SK-N-SH (cell line): ENCODE measurements around the gene F2RL3. TPM values are rescaled to one million over a fixed set of nuclear protein-coding genes. Genes with fewer than 3 reads are reported as not detected.

ENCODE experiments used
- CTCF ChIA-PET: fragments of 300-600, 350-600 bp; formaldehyde crosslinking; extraction: SDS; loops from one replicate; lab custom pipeline; 2021; lab: Yijun Ruan, JAX
- POLR2A ChIA-PET: fragments of 350-600 bp; sonication (Branson Sonifier 250); formaldehyde crosslinking; extraction: SDS; loops from one replicate; lab custom pipeline; 2020; ENCODE audit warnings: antibody characterized with exemption, inconsistent platforms; lab: Yijun Ruan, JAX
- DNase-seq: peaks from one replicate; pipeline ENCODE4 v3.0.0; 2012
- H2AFZ ChIP-seq: fragments of 200-600 bp; sonication (generic); 2 replicates; pipeline ENCODE4 v1.8.1; 2016; ENCODE audit warnings: antibody characterized with exemption, mild to moderate bottlenecking, low read depth
- H3F3A ChIP-seq: fragments of 200-600 bp; sonication (generic); replicated peaks from 2 replicates; pipeline ENCODE3; 2016; ENCODE audit warnings: antibody characterized with exemption, mild to moderate bottlenecking; ENCODE audit not compliant: insufficient read depth
- H3K27ac ChIP-seq, 2 experiments: fragments of 200-500 bp in 1 of 2; fragments of 200-600 bp in 1 of 2; sonication (Bioruptor generic) in 1 of 2; sonication (generic), shearing (Covaris generic) in 1 of 2; 2 replicates each; pipeline versions ENCODE4 v1.5.1 to v1.6.1; 2014 to 2016; ENCODE audit warnings: low read depth in 2 of 2, inconsistent platforms in 1 of 2, low read length in 1 of 2, mild to moderate bottlenecking in 1 of 2, mixed read lengths in 1 of 2
- H3K27me3 ChIP-seq: fragments of 200-600 bp; sonication (generic), shearing (Covaris generic); 2 replicates; pipeline ENCODE4 v1.6.1; 2016; ENCODE audit warnings: mixed run types; ENCODE audit not compliant: insufficient read depth
- H3K36me3 ChIP-seq, 2 experiments: fragments of 200-500 bp in 1 of 2; fragments of 200-600 bp in 1 of 2; sonication (Bioruptor generic) in 1 of 2; sonication (generic) in 1 of 2; replicated peaks in 1 of 2; 2 replicates each; pipeline versions ENCODE3 to v1.5.1; 2014 to 2016; ENCODE audit warnings: low read length in 1 of 2, mild to moderate bottlenecking in 1 of 2; ENCODE audit not compliant: insufficient read depth in 2 of 2, control insufficient read depth in 1 of 2
- H3K4me1 ChIP-seq, 2 experiments: fragments of 200-500 bp in 1 of 2; fragments of 200-600 bp in 1 of 2; sonication (Bioruptor generic) in 1 of 2; sonication (generic), shearing (Covaris generic) in 1 of 2; 2 replicates each; pipeline versions ENCODE4 v1.5.1 to v1.6.1; 2014 to 2016; ENCODE audit warnings: low read depth in 1 of 2, low read length in 1 of 2, mixed run types in 1 of 2; ENCODE audit not compliant: insufficient read depth in 2 of 2, control insufficient read depth in 1 of 2
- H3K4me2 ChIP-seq: fragments of 200-600 bp; sonication (generic), shearing (Covaris generic); 2 replicates; pipeline ENCODE4 v1.6.1; 2017; ENCODE audit warnings: mixed run types
- H3K4me3 ChIP-seq, 2 experiments: fragments of 200-500 bp in 1 of 2; fragments of 200-600 bp in 1 of 2; sonication (Bioruptor generic) in 1 of 2; sonication (generic), shearing (Covaris generic) in 1 of 2; 2 replicates each; pipeline versions ENCODE4 v1.5.1 to v1.8.1; 2014 to 2016; ENCODE audit warnings: low read depth in 2 of 2, inconsistent platforms in 1 of 2, low read length in 1 of 2, mild to moderate bottlenecking in 1 of 2, mixed read lengths in 1 of 2, moderate library complexity in 1 of 2
- H3K79me2 ChIP-seq: fragments of 200-600 bp; sonication (generic); 2 replicates; pipeline ENCODE4 v1.8.1; 2017; ENCODE audit warnings: mild to moderate bottlenecking; ENCODE audit not compliant: insufficient read depth
- H3K9ac ChIP-seq: fragments of 200-600 bp; sonication (generic); 2 replicates; pipeline ENCODE4 v1.6.1; 2017; ENCODE audit warnings: mixed run types
- H3K9me2 ChIP-seq: fragments of 200-600 bp; sonication (generic); 2 replicates; pipeline ENCODE4 v1.6.1; 2017; ENCODE audit warnings: mixed run types
- H3K9me3 ChIP-seq: fragments of 200-600 bp; sonication (generic); 2 replicates; pipeline ENCODE4 v1.6.1; 2017; ENCODE audit warnings: mixed run types, mild to moderate bottlenecking, moderate library complexity
- H4K20me1 ChIP-seq: fragments of 200-600 bp; sonication (generic); 2 replicates; pipeline ENCODE4 v1.6.1; 2017; ENCODE audit warnings: mild to moderate bottlenecking, mixed run types; ENCODE audit not compliant: insufficient read depth
- EP300 ChIP-seq, 2 experiments: IDR thresholded peaks; 2 replicates each; pipeline versions ENCODE4 v1.4.0 to v1.6.1; 2012; ENCODE audit warnings: borderline replicate concordance in 1 of 2, low read depth in 1 of 2, low read length in 1 of 2
- EZH2phosphoT487 ChIP-seq: fragments of 200-600 bp; sonication (generic); IDR thresholded peaks from 2 replicates; pipeline ENCODE4 v1.6.1; 2017; ENCODE audit warnings: low read depth, mixed run types, mild to moderate bottlenecking, antibody characterized with exemption, moderate library complexity, borderline replicate concordance
- FOXJ3 ChIP-seq: sonication (generic); formaldehyde crosslinking; IDR thresholded peaks from 2 replicates; pipeline ENCODE4 v1.5.1; 2020; ENCODE audit warnings: mild to moderate bottlenecking, missing genetic modification reagents
- FOXM1 ChIP-seq: IDR thresholded peaks from 2 replicates; pipeline ENCODE4 v1.4.0; 2012; ENCODE audit warnings: low read depth, mild to moderate bottlenecking
- GABPA ChIP-seq: IDR thresholded peaks from 2 replicates; pipeline ENCODE4 v1.4.0; 2012; ENCODE audit warnings: low read depth, mild to moderate bottlenecking
- JUND ChIP-seq: IDR thresholded peaks from 2 replicates; pipeline ENCODE4 v1.4.0; 2012
- RCOR1 ChIP-seq: fragments of 150-350 bp; IDR thresholded peaks from 2 replicates; pipeline ENCODE4 v1.6.1; 2017; ENCODE audit warnings: antibody characterized with exemption, low read length
- SMC3 ChIP-seq: IDR thresholded peaks from 2 replicates; pipeline ENCODE4 v1.6.1; 2012; ENCODE audit warnings: low read depth, low read length, improper control_type of control experiment
- TAF1 ChIP-seq: IDR thresholded peaks from 2 replicates; pipeline ENCODE4 v1.6.1; 2012; ENCODE audit warnings: low read depth, mild to moderate bottlenecking, low read length, moderate library complexity, borderline replicate concordance
- TEAD4 ChIP-seq: IDR thresholded peaks from 2 replicates; pipeline ENCODE4 v1.4.0; 2012; ENCODE audit warnings: mild to moderate bottlenecking, borderline replicate concordance; ENCODE audit not compliant: insufficient read depth
- USF2 ChIP-seq: fragments of 150-350 bp; IDR thresholded peaks from 2 replicates; pipeline ENCODE4 v1.6.1; 2017; ENCODE audit warnings: antibody characterized with exemption, low read length, low read depth, borderline replicate concordance
- YY1 ChIP-seq: IDR thresholded peaks from 2 replicates; pipeline ENCODE4 v1.4.0; 2012; ENCODE audit warnings: low read depth, mild to moderate bottlenecking
- ZBTB33 ChIP-seq: IDR thresholded peaks from 2 replicates; pipeline ENCODE4 v1.4.0; 2012; ENCODE audit warnings: low read depth, borderline replicate concordance
- WGBS: methylation state at CpG from one replicate; pipeline ENCODE4 v1.1.6; 2017; ENCODE audit warnings: low lambda C conversion rate; 5-methylcytosine and 5-hydroxymethylcytosine counted together
- polyA plus RNA-seq, 3 experiments: library from polyadenylated mRNA; depleted of rRNA; stranded (reverse); fragments of >200 nt; gene quantifications; 2 replicates each; pipeline ENCODE4 v1.2.3, GENCODE V29; 2012

F2RL3 gene
- polyA plus RNA-seq, 1 of the 3 experiments (the other 2 are of a cell fraction), result not detected

- Histone ChIP-seq H3K27ac (no peak overlapping the region), H3K79me2 (0 out of 2 replicates have a peak, but pooled peaks cover 3% of the 10 kb centered on the region), H3K4me2 (no peak overlapping the region), H3K9ac (no peak overlapping the region), H3K4me1 (no peaks in the 10 kb centered on the region), H3K9me3 (no peaks in the 10 kb centered on the region), H4K20me1 (peaks cover 5% of the 10 kb centered on the region; the same call in 1 of the 2 replicates), H3K9me2 (no peaks in the 10 kb centered on the region), H3K4me3 (no peak overlapping the region), H3F3A (no peaks in the 10 kb centered on the region), H2AFZ (no peak overlapping the region), H3K27me3 (no peaks in the 10 kb centered on the region), H3K36me3 (peaks cover 21 to 59% of the 10 kb centered on the region in 2 experiments)
- ChIA-PET CTCF (interaction anchor here (0.9 to 1.4 kb wide), 2 partner anchors 24 to 104 kb away, joined by 3 read pairs; no protein-coding TSS in a partner anchor), POLR2A (no interaction called here)
- DNase-seq, result no peak
- WGBS, result 94% methylated on average over 23 of the region's 39 CpGs
- TF ChIP-seq USF2, result no peak
- no peak for TF ChIP-seq RCOR1
- TF ChIP-seq FOXM1, result no peak
- TF ChIP-seq ZBTB33, result no peak
- no peak for TF ChIP-seq TEAD4
- no peak for TF ChIP-seq TAF1
- no peak for TF ChIP-seq EZH2phosphoT487
- no peak for TF ChIP-seq SMC3
- TF ChIP-seq JUND, result no peak
Observed at GRCh38 chr19:16875584-16876555, 12.9 kb upstream of the F2RL3 start.

- H3K4me2 ChIP-seq, result no peak overlapping the region
- no peaks in the 10 kb centered on the region for H3K4me1 ChIP-seq
- POLR2A ChIA-PET, result no interaction called here
- peaks cover 5% of the 10 kb centered on the region; the same call in 1 of the 2 replicates for H4K20me1 ChIP-seq
- CTCF ChIA-PET, result interaction anchor here (0.9 to 1.4 kb wide), 2 partner anchors 25 to 105 kb away, joined by 3 read pairs; no protein-coding TSS in a partner anchor
- H3K4me3 ChIP-seq, result no peak overlapping the region
- no peaks in the 10 kb centered on the region for H3K9me3 ChIP-seq
- no peaks in the 10 kb centered on the region for H3K9me2 ChIP-seq
- no peaks in the 10 kb centered on the region for H3K27me3 ChIP-seq
- H3K9ac ChIP-seq, result no peak overlapping the region
- no peak for TF ChIP-seq YY1
- TF ChIP-seq FOXJ3 (CRISPR knock-in tag), result no peak
- no peak for TF ChIP-seq EP300 (IDR thresholded peaks at IDR 0.05; ENCODE audit: borderline replicate concordance in 1 of 2, low read depth in 1 of 2, low read length in 1 of 2)
- TF ChIP-seq GABPA, result no peak
- TF ChIP-seq TAF1, result no peak
- no peak for TF ChIP-seq RCOR1
- no peak overlapping the region for H3K27ac ChIP-seq
- H2AFZ ChIP-seq, result no peak overlapping the region
- DNase-seq, result no peak
- H3K36me3 ChIP-seq, result peaks cover 16 to 48% of the 10 kb centered on the region in 2 experiments
- WGBS, result 95% methylated on average over 8 of the region's 12 CpGs
- H3K79me2 ChIP-seq, result 0 out of 2 replicates have a peak, but pooled peaks cover 3% of the 10 kb centered on the region
- H3F3A ChIP-seq, result no peaks in the 10 kb centered on the region
Observed at GRCh38 chr19:16876904-16877361, 11.9 kb upstream of the F2RL3 start.
